Progenitor cell of endocrine pancreas (in vitro differentiated cells): Measurements from ENCODE around the gene ACSL4. TPM values are rescaled to one million over a fixed set of nuclear protein-coding genes. Genes with fewer than 3 reads are reported as not detected.

ENCODE experiments used
- DNase-seq: peaks from one replicate; pipeline ENCODE4 v3.0.0; 2021; ENCODE audit warnings: low spot score; ENCODE audit not compliant: unreplicated experiment
- H3K27ac Mint-ChIP-seq: 2 replicates; pipeline ENCODE4 v1.8.0; 2021; ENCODE audit warnings: mild to moderate bottlenecking, moderate library complexity, mixed read lengths
- H3K27me3 Mint-ChIP-seq: 2 replicates; pipeline ENCODE4 v1.8.0; 2021; ENCODE audit warnings: mixed read lengths
- H3K36me3 Mint-ChIP-seq: 2 replicates; pipeline ENCODE4 v1.8.0; 2022; ENCODE audit warnings: mixed read lengths; ENCODE audit not compliant: insufficient read depth
- H3K4me1 Mint-ChIP-seq: 2 replicates; pipeline ENCODE4 v1.8.0; 2021; ENCODE audit warnings: low read depth, mixed read lengths
- H3K4me3 Mint-ChIP-seq: 2 replicates; pipeline ENCODE4 v1.8.0; 2021; ENCODE audit warnings: low read depth, mild to moderate bottlenecking, moderate library complexity, mixed read lengths
- H3K9me3 Mint-ChIP-seq: 2 replicates; pipeline ENCODE4 v1.8.0; 2021; ENCODE audit warnings: low read depth, mixed read lengths
- CTCF ChIP-seq: fragments of 200-600 bp; sonication (generic); IDR thresholded peaks from one replicate; pipeline ENCODE4 v1.5.0; 2021; ENCODE audit warnings: antibody characterized with exemption, mild to moderate bottlenecking; ENCODE audit not compliant: unreplicated experiment
- total RNA-seq: library from RNA; stranded (reverse); gene quantifications from 2 replicates; pipeline ENCODE4 v1.2.1, GENCODE V29; 2021

Gene ACSL4
- total RNA-seq, 1 donor from 2014 or later: 44.9 TPM

- H3K4me1 Mint-ChIP-seq: peaks cover 28% of the 10 kb centered on the region
- no peak for DNase-seq
- TF ChIP-seq CTCF: no peak
- H3K27ac Mint-ChIP-seq: no peak overlapping the region
- peaks cover 18% of the 10 kb centered on the region for H3K9me3 Mint-ChIP-seq
- peaks cover 2% of the 10 kb centered on the region for H3K36me3 Mint-ChIP-seq
- H3K4me3 Mint-ChIP-seq: no peak overlapping the region
- no peaks in the 10 kb centered on the region for H3K27me3 Mint-ChIP-seq
These were observed 41.6 kb upstream of the ACSL4 start for GRCh38 chrX:109774706-109775105.

- Mint-ChIP-seq H3K4me1 (peaks cover 28% of the 10 kb centered on the region), H3K4me3 (no peak overlapping the region), H3K9me3 (peaks cover 23% of the 10 kb centered on the region), H3K27ac (no peak overlapping the region), H3K27me3 (no peaks in the 10 kb centered on the region), H3K36me3 (peaks cover 5% of the 10 kb centered on the region)
- DNase-seq: no peak
- TF ChIP-seq CTCF: no peak
These were observed 41.1 kb upstream of the ACSL4 start for GRCh38 chrX:109774136-109774535.

GRCh38 chrX:109773374-109773773 lies 40.3 kb upstream of the ACSL4 start:
- Mint-ChIP-seq H3K27ac (no peak overlapping the region), H3K4me1 (peaks cover 28% of the 10 kb centered on the region), H3K9me3 (peaks cover 23% of the 10 kb centered on the region), H3K27me3 (no peaks in the 10 kb centered on the region), H3K36me3 (peaks cover 5% of the 10 kb centered on the region), H3K4me3 (no peak overlapping the region)
- TF ChIP-seq CTCF: no peak
- DNase-seq: no peak

- H3K4me3 Mint-ChIP-seq: no peak overlapping the region
- DNase-seq: no peak
- peaks cover 5% of the 10 kb centered on the region for H3K36me3 Mint-ChIP-seq
- peaks cover 27% of the 10 kb centered on the region for H3K9me3 Mint-ChIP-seq
- peaks cover 22% of the 10 kb centered on the region for H3K4me1 Mint-ChIP-seq
- H3K27me3 Mint-ChIP-seq: no peaks in the 10 kb centered on the region
- H3K27ac Mint-ChIP-seq: no peak overlapping the region
- no peak for TF ChIP-seq CTCF
These were observed 37.7 kb upstream of the ACSL4 start for GRCh38 chrX:109770780-109771179.

GRCh38 chrX:109760922-109761250 lies 27.8 kb upstream of the ACSL4 start:
- no peaks in the 10 kb centered on the region for H3K27me3 Mint-ChIP-seq
- no peak overlapping the region for H3K4me3 Mint-ChIP-seq
- peak overlapping the region; percentile 58 for H3K27ac Mint-ChIP-seq
- H3K36me3 Mint-ChIP-seq: peaks cover 2% of the 10 kb centered on the region
- no peak for TF ChIP-seq CTCF
- H3K4me1 Mint-ChIP-seq: peaks cover 23% of the 10 kb centered on the region
- DNase-seq: no peak
- peaks cover 11% of the 10 kb centered on the region for H3K9me3 Mint-ChIP-seq
